ENCODE measurements around the gene WDFY3. TPM values are rescaled to one million over a fixed set of nuclear protein-coding genes. Genes with fewer than 3 reads are reported as not detected.

Gene WDFY3
- total and polyA plus RNA-seq, 2 of the 4 experiments (the other 2 are of a cell fraction): 12.5 to 58.1 TPM

DNA sequence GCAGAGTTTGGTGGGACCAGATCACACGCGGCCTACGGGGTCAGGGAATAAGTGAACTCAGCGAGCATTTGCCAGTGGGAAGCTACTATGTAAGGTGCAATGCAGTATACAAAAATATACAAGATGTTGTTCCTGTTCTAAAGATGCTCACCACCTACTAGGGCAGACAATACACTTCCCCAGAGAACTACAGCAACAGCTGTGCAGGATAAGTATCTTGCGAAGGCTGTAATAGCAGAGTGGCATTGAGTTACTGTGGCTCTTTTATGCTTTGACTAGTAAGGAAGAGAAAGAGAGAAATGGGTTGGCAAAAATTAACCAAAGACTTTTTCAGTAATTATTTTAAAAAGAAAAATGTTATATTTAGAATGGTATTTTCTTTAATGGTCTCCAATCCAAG, 322.4 kb downstream of the WDFY3 start:
- Histone ChIP-seq H3K4me1 (ENCODE audit: control insufficient read depth, insufficient read depth, low read length) (peaks cover 1% of the 10 kb centered on the region; the same call in 1 of the 2 replicates), H2BK5ac (ENCODE audit: low read depth, low read length, poor library complexity, severe bottlenecking) (no peak overlapping the region), H2BK15ac (ENCODE audit: low read depth, low read length) (no peak overlapping the region), H3K4me3 (ENCODE audit: insufficient read depth, low read depth, low read length) (no peak overlapping the region), H2AK9ac (replicated peaks; ENCODE audit: low read depth, low read length, poor library complexity) (no peak overlapping the region), H3K9me1 (ENCODE audit: insufficient read depth, low read length) (no peaks in the 10 kb centered on the region), H4K8ac (ENCODE audit: low read depth in 2 of 2, low read length in 2 of 2) (no peak overlapping the region), H3K79me1 (ENCODE audit: low read depth in 1 of 2, low read length in 2 of 2) (no peaks in the 10 kb centered on the region), H4K91ac (ENCODE audit: insufficient read depth, low read depth, low read length) (no peak overlapping the region), H3K9me3 (ENCODE audit: control insufficient read depth, insufficient read depth, low read length) (no peaks in the 10 kb centered on the region), H4K20me1 (ENCODE audit: insufficient read depth, low read length) (no peaks in the 10 kb centered on the region), H4K5ac (ENCODE audit: low read depth, low read length) (no peak overlapping the region), H2BK20ac (ENCODE audit: low read depth, low read length) (no peak overlapping the region), H3K4ac (ENCODE audit: low read depth, low read length) (no peak overlapping the region), H3K27ac (ENCODE audit: insufficient read depth, low read length) (no peak overlapping the region), H3K14ac (replicated peaks; ENCODE audit: low read depth, low read length) (no peak overlapping the region), H2AK5ac (ENCODE audit: low read depth, low read length) (no peak overlapping the region), H3K18ac (ENCODE audit: low read depth, low read length) (no peak overlapping the region), H3K36me3 (ENCODE audit: control insufficient read depth, insufficient read depth, low read length) (no peaks in the 10 kb centered on the region), H2AFZ (replicated peaks; ENCODE audit: low read length, poor library complexity) (no peak overlapping the region), H3K23ac (ENCODE audit: low read depth, low read length) (no peak overlapping the region), H2BK120ac (ENCODE audit: low read depth, low read length) (no peak overlapping the region), H3K27me3 (ENCODE audit: control insufficient read depth, insufficient read depth, low read length) (no peaks in the 10 kb centered on the region), H3K4me2 (ENCODE audit: low read depth, low read length) (no peak overlapping the region), H3K9ac (ENCODE audit: low read depth, low read length) (no peak overlapping the region), H3K56ac (ENCODE audit: extremely low read depth, insufficient read depth, low read length) (no peak overlapping the region)
- DNase-seq (no peak), ATAC-seq (ENCODE audit: low read depth) (no peak)
- intact Hi-C loops (cut with micrococcal nuclease): no loop called here
- POLR2A ChIA-PET (ENCODE audit: unreplicated experiment): no interaction called here
- CTCF ChIA-PET: no interaction called here
- BruUV-seq (replicated peaks): no TSS peak
- in situ Hi-C loops (cut with MboI; ENCODE audit: low sequenced_read_pairs): no loop called here
- WGBS, 2 experiments (ENCODE audit: extremely low coverage in 2 of 2, insufficient read length in 1 of 2): no CpG with 5 or more reads among the region's 5 CpGs
- TF ChIP-seq FOS (IDR thresholded peaks at IDR 0.05; ENCODE audit: low read depth, low read length): no peak
- TF ChIP-seq, protein P1, sequence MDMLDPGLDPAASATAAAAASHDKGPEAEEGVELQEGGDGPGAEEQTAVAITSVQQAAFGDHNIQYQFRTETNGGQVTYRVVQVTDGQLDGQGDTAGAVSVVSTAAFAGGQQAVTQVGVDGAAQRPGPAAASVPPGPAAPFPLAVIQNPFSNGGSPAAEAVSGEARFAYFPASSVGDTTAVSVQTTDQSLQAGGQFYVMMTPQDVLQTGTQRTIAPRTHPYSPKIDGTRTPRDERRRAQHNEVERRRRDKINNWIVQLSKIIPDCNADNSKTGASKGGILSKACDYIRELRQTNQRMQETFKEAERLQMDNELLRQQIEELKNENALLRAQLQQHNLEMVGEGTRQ (IDR thresholded peaks at IDR 0.05; ENCODE audit: low read depth, low read length): no peak
- no peak for TF ChIP-seq BHLHE40 (IDR thresholded peaks at IDR 0.05; ENCODE audit: low read depth, low read length)
- no peak for TF ChIP-seq MAFK (IDR thresholded peaks at IDR 0.05; ENCODE audit: low read depth, low read length)
- no peak for TF ChIP-seq NFE2L2 (IDR thresholded peaks at IDR 0.05; ENCODE audit: low read depth, low read length)
- TF ChIP-seq, protein P2, sequence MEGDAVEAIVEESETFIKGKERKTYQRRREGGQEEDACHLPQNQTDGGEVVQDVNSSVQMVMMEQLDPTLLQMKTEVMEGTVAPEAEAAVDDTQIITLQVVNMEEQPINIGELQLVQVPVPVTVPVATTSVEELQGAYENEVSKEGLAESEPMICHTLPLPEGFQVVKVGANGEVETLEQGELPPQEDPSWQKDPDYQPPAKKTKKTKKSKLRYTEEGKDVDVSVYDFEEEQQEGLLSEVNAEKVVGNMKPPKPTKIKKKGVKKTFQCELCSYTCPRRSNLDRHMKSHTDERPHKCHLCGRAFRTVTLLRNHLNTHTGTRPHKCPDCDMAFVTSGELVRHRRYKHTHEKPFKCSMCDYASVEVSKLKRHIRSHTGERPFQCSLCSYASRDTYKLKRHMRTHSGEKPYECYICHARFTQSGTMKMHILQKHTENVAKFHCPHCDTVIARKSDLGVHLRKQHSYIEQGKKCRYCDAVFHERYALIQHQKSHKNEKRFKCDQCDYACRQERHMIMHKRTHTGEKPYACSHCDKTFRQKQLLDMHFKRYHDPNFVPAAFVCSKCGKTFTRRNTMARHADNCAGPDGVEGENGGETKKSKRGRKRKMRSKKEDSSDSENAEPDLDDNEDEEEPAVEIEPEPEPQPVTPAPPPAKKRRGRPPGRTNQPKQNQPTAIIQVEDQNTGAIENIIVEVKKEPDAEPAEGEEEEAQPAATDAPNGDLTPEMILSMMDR (conservative IDR thresholded peaks at IDR 0.05; ENCODE audit: low read depth, low read length): no peak
- TF ChIP-seq RCOR1 (IDR thresholded peaks at IDR 0.05; ENCODE audit: insufficient replicate concordance, low read length): no peak
- TF ChIP-seq RFX5 (IDR thresholded peaks at IDR 0.05; ENCODE audit: low read depth, low read length): no peak
- no peak for TF ChIP-seq SMC3 (IDR thresholded peaks at IDR 0.05; ENCODE audit: low read depth, low read length)
- no peak for TF ChIP-seq RAD21 (IDR thresholded peaks at IDR 0.05; ENCODE audit: low read length)
- dilution Hi-C loops (cut with HindIII; ENCODE audit: low sequenced_read_pairs, unreplicated experiment): no loop called here
